HG02623 (cell line): Measurements from ENCODE around the gene PPP2R5B.

Source experiments
- ATAC-seq: cut with Tn5 transposase; IDR thresholded peaks from one replicate; pipeline ENCODE4 v1.9.1; 2021; ENCODE audit warnings: moderate library complexity; ENCODE audit not compliant: unreplicated experiment

The PPP2R5B gene

GRCh38 chr11:64928957-64929356, 4.5 kb downstream of the PPP2R5B start:
- no peak for ATAC-seq

- no peak for ATAC-seq
These were observed 5.1 kb downstream of the PPP2R5B start for GRCh38 chr11:64929625-64930024.

- ATAC-seq, result no peak
These were observed 5.9 kb downstream of the PPP2R5B start for GRCh38 chr11:64930340-64930739.

GRCh38 chr11:64931290-64931689, 6.8 kb downstream of the PPP2R5B start:
- no peak for ATAC-seq

- ATAC-seq, result no peak
These were observed 7.8 kb downstream of the PPP2R5B start for GRCh38 chr11:64932324-64932723.

GRCh38 chr11:64933213-64933934, 8.9 kb downstream of the PPP2R5B start:
- no peak for ATAC-seq

- no peak for ATAC-seq
These were observed 9.6 kb downstream of the PPP2R5B start for GRCh38 chr11:64933935-64934681.

- no peak for ATAC-seq
These were observed 10.3 kb downstream of the PPP2R5B start for GRCh38 chr11:64934682-64935358.

GRCh38 chr11:64935359-64936081, 11.0 kb downstream of the PPP2R5B start, which contains the start of gene GPHA2:
Gene GPHA2, minus strand, starts transcription at chr11:64935893. Its CDS starts 433 bp downstream, at chr11:64935460.
- no peak for ATAC-seq

- no peak for ATAC-seq
These were observed 12.1 kb downstream of the PPP2R5B start for GRCh38 chr11:64936539-64936938.

GRCh38 chr11:64947208-64947814, 22.8 kb downstream of the PPP2R5B start:
- no peak for ATAC-seq

GRCh38 chr11:64951529-64951928, 27.0 kb downstream of the PPP2R5B start:
- no peak for ATAC-seq

GRCh38 chr11:64954201-64954600, 29.7 kb downstream of the PPP2R5B start:
- ATAC-seq, result no peak

- no peak for ATAC-seq
These were observed 35.0 kb downstream of the PPP2R5B start for GRCh38 chr11:64959498-64959897.

GRCh38 chr11:64960719-64961118, 36.2 kb downstream of the PPP2R5B start:
- no peak for ATAC-seq

GRCh38 chr11:64963072-64963631, 38.7 kb downstream of the PPP2R5B start:
- ATAC-seq, result no peak

- ATAC-seq, result no peak
These were observed 42.9 kb downstream of the PPP2R5B start for GRCh38 chr11:64967375-64967774.

- ATAC-seq, result no peak
These were observed 44.7 kb downstream of the PPP2R5B start for GRCh38 chr11:64969209-64969608.

- ATAC-seq, result no peak
These were observed 46.3 kb downstream of the PPP2R5B start for GRCh38 chr11:64970731-64971151.
